ENCODE data around the gene AP4B1. TPM values are rescaled to one million over a fixed set of nuclear protein-coding genes. Genes with fewer than 3 reads are reported as not detected.

The AP4B1 gene
- total RNA-seq, 4 donors from 2014 or later, result 5.9 to 13.7 (median 6.0) TPM

DNA sequence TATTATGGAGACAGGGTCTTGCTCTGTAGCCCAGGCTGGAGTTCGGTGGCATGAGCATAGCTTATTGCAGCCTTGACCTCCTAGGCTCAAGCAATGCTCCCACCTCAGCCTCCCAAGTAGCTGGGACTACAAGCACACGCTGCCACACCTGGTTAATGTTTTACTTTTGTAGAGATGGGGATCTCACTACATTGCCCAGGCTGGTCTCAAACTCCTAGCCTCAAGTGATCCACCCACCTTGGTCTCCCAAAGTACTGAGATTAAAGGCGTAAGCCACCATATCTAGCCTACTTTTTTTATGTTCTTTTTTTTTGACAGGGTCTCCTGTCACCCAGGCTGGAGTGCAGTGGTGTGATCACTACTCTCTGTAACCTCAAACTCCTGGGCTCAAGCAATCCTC lies 11.3 kb downstream of the AP4B1 start:
- DNase-seq (ENCODE audit: extremely low spot score), result no peak
- 91% methylated on average over 3 of the region's 3 CpGs for WGBS
- Histone ChIP-seq H3K4me3 (no peak overlapping the region), H3K36me3 (peaks cover 21 to 47% (median 39%) of the 10 kb centered on the region in 4 donors), H3K4me1 (peaks cover 0 to 2% (median 0%) of the 10 kb centered on the region in 4 donors), H3K27ac (replicated peaks in 1 of 4) (no peak overlapping the region), H3K9me3 (no peaks in the 10 kb centered on the region), H3K27me3 (no peaks in the 10 kb centered on the region)
- intact Hi-C loops (cut with DNase I), result no loop called here
- TF ChIP-seq POLR2A (IDR thresholded peaks at IDR 0.05; ENCODE audit: low read depth), result no peak
- no peak for TF ChIP-seq POLR2AphosphoS5 (IDR thresholded peaks at IDR 0.05)
- TF ChIP-seq EP300 (IDR thresholded peaks at IDR 0.05), result no peak
- TF ChIP-seq, protein P1, sequence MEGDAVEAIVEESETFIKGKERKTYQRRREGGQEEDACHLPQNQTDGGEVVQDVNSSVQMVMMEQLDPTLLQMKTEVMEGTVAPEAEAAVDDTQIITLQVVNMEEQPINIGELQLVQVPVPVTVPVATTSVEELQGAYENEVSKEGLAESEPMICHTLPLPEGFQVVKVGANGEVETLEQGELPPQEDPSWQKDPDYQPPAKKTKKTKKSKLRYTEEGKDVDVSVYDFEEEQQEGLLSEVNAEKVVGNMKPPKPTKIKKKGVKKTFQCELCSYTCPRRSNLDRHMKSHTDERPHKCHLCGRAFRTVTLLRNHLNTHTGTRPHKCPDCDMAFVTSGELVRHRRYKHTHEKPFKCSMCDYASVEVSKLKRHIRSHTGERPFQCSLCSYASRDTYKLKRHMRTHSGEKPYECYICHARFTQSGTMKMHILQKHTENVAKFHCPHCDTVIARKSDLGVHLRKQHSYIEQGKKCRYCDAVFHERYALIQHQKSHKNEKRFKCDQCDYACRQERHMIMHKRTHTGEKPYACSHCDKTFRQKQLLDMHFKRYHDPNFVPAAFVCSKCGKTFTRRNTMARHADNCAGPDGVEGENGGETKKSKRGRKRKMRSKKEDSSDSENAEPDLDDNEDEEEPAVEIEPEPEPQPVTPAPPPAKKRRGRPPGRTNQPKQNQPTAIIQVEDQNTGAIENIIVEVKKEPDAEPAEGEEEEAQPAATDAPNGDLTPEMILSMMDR (IDR thresholded peaks at IDR 0.05), result no peak

DNA sequence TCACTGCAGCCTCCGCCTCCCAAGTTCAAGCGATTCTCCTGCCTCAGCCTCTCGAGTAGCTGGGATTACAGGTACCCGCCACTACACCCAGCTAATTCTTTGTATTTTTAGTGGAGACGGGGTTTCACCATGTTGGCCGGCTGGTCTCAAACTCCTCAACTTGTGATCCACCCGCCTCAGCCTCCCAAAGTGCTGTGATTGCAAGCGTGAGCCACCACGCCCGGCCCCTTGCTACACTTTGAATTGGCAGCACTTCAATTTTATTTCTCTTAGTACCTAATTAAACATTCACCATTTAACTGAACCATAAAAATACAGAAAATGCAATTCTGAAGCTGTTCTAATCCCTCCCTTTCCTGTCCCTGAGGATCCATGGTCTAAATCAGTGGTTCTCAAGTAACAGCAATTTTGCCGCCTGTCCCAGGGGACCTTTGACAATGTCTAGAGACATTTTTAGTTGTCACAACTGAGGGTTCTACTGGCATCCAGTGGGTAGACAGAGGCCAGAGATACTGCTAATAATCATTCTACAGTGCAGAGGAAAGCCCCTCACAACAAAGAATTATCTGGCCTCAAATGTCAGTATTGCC lies 12.9 kb downstream of the AP4B1 start:
- Histone ChIP-seq H3K9me3 (no peaks in the 10 kb centered on the region), H3K27ac (replicated peaks in 1 of 4) (no peak overlapping the region), H3K4me1 (no peaks in the 10 kb centered on the region), H3K27me3 (no peaks in the 10 kb centered on the region), H3K4me3 (no peak overlapping the region), H3K36me3 (peaks cover 11 to 32% (median 25%) of the 10 kb centered on the region in 4 donors)
- DNase-seq (ENCODE audit: extremely low spot score), result no peak
- intact Hi-C loops (cut with DNase I), result no loop called here
- 91% methylated on average over 11 of the region's 11 CpGs for WGBS
- no peak for TF ChIP-seq POLR2AphosphoS5 (IDR thresholded peaks at IDR 0.05)
- TF ChIP-seq POLR2A (IDR thresholded peaks at IDR 0.05; ENCODE audit: low read depth), result no peak
- TF ChIP-seq, protein P1 (IDR thresholded peaks at IDR 0.05), result no peak
- TF ChIP-seq EP300 (IDR thresholded peaks at IDR 0.05), result no peak

DNA sequence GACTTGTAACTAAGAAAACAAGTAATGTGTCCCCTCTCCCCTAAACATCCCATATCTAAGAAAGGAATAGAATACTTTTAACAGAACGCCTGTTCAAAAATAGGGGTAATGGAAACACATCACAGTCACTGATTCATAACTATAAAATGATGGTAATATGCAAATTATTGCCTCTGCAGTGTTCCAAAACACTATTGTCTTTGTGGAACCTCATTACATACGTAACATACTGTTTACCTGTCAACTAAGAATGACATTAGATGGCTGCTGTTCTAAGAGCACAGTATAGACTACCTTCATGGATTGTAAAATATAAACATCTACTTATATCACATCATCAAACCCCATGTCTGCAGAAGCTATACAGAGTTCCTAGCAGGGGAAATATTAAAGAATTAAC lies 13.8 kb downstream of the AP4B1 start:
- TF ChIP-seq POLR2A (IDR thresholded peaks at IDR 0.05; ENCODE audit: low read depth) (no peak), EP300 (IDR thresholded peaks at IDR 0.05) (no peak), POLR2AphosphoS5 (IDR thresholded peaks at IDR 0.05) (no peak)
- TF ChIP-seq, protein P1 (IDR thresholded peaks at IDR 0.05), result no peak
- Histone ChIP-seq H3K4me1 (no peaks in the 10 kb centered on the region), H3K36me3 (peaks cover 11 to 23% (median 17%) of the 10 kb centered on the region in 4 donors), H3K27ac (replicated peaks in 1 of 4) (no peak overlapping the region), H3K27me3 (no peaks in the 10 kb centered on the region), H3K4me3 (no peak overlapping the region), H3K9me3 (no peaks in the 10 kb centered on the region)
- DNase-seq (ENCODE audit: extremely low spot score), result no peak
- WGBS, result 46% methylated on average over 2 of the region's 2 CpGs
- intact Hi-C loops (cut with DNase I), result no loop called here

DNA sequence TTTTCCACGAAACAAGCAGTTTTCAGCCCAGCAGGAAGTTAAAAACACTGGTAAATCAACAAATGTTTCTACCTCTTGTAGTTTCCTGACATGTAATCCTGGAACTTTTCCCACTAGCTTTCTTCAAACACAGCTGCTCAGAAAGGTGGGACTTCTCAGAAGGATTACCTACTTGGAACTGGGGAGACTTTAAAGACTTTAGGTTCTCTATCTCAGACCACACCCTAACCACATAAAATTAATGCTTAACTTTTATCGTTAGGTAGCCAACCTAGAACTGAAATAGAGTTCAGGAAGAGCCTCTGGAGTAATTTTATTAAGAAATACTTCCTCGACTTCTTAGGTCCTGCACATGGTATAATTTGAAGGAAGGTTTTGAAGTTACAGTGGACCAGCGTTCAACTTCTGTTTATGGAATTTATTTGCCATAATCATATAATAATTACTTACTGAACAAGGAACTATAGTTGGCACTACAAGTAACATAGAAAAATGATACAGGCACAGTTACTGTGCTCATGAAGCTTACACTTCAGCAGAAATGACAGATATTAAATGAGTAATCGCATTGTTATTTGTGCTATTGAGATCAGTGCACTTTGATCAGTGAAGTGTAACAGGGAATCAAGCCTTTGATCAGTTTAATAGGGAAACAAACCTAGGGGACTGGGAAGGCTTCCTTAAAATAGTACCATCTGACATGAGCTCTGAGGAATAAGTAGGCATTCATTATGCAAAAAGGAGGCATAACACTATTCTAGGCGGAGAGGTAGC lies 17.0 kb downstream of the AP4B1 start, which contains the start of gene BCL2L15:
BCL2L15 (minus strand) TSS at position 180 of the 774 bp plus-strand sequence. CDS start 206 bp downstream, outside the sequence.
- no peak for DNase-seq (ENCODE audit: extremely low spot score)
- H3K4me1 ChIP-seq, result no peaks in the 10 kb centered on the region
- H3K27me3 ChIP-seq, result no peaks in the 10 kb centered on the region
- 66% methylated on average over 6 of the region's 6 CpGs for WGBS
- peaks cover 0 to 4% (median 0%) of the 10 kb centered on the region in 4 donors for H3K36me3 ChIP-seq
- intact Hi-C loops (cut with DNase I), result no loop called here
- no peak within 1 kb of the TSS for H3K4me3 ChIP-seq
- TF ChIP-seq EP300 (IDR thresholded peaks at IDR 0.05) (no peak), POLR2AphosphoS5 (IDR thresholded peaks at IDR 0.05) (no peak)
- TF ChIP-seq, protein P1 (IDR thresholded peaks at IDR 0.05), result no peak
- no peaks in the 10 kb centered on the region for H3K9me3 ChIP-seq
- no peak within 1 kb of the TSS for H3K27ac ChIP-seq (replicated peaks in 1 of 4)

All from esophagus muscularis mucosa (tissue), 4 donors.